GM18508 (cell line): Measurements from ENCODE around the gene CD84.
"Not testable (repeated sequence)": the region's sequence is repeated elsewhere in the genome, so short reads cannot be mapped to it uniquely, and the experiment has no call there.

Experiments
- ATAC-seq: cut with Tn5 transposase; IDR thresholded peaks from one replicate; pipeline ENCODE4 v1.9.1; 2021; ENCODE audit warnings: moderate number of reproducible peaks; ENCODE audit not compliant: insufficient read depth, unreplicated experiment

Gene CD84

GRCh38 chr1:160576390-160576789 lies 2.9 kb downstream of the CD84 start:
- no peak for ATAC-seq

GRCh38 chr1:160575112-160575664 lies 4.1 kb downstream of the CD84 start:
- no peak for ATAC-seq

GRCh38 chr1:160570840-160571239 lies 8.5 kb downstream of the CD84 start:
- ATAC-seq = no peak

- ATAC-seq = no peak
Measured at GRCh38 chr1:160569806-160570205, 9.5 kb downstream of the CD84 start.

GRCh38 chr1:160567858-160568682 lies 11.2 kb downstream of the CD84 start:
- no peak for ATAC-seq

- ATAC-seq = no peak
Measured at GRCh38 chr1:160567341-160567740, 12.0 kb downstream of the CD84 start.

GRCh38 chr1:160565564-160565963 lies 13.7 kb downstream of the CD84 start:
- no peak for ATAC-seq

- not testable (repeated sequence) for ATAC-seq
Measured at GRCh38 chr1:160563230-160563629, 16.1 kb downstream of the CD84 start.

- not testable (repeated sequence) for ATAC-seq
Measured at GRCh38 chr1:160562745-160563144, 16.6 kb downstream of the CD84 start.

GRCh38 chr1:160560806-160561205 lies 18.5 kb downstream of the CD84 start:
- ATAC-seq = no peak

- no peak for ATAC-seq
Measured at GRCh38 chr1:160560045-160560705, 19.1 kb downstream of the CD84 start.

- not testable (repeated sequence) for ATAC-seq
Measured at GRCh38 chr1:160559437-160559836, 19.9 kb downstream of the CD84 start.

GRCh38 chr1:160558660-160559380 lies 20.5 kb downstream of the CD84 start:
- ATAC-seq = no peak

GRCh38 chr1:160553778-160554177 lies 25.5 kb downstream of the CD84 start:
- no peak for ATAC-seq

GRCh38 chr1:160552425-160552824 lies 26.9 kb downstream of the CD84 start:
- ATAC-seq = no peak

GRCh38 chr1:160550572-160551034 lies 28.7 kb downstream of the CD84 start:
- no peak for ATAC-seq

GRCh38 chr1:160549665-160550006 lies 29.7 kb downstream of the CD84 start:
- no peak for ATAC-seq

GRCh38 chr1:160548960-160549664 lies 30.2 kb downstream of the CD84 start:
- ATAC-seq = no peak

- no peak for ATAC-seq
Measured at GRCh38 chr1:160548183-160548582, 31.1 kb downstream of the CD84 start.

- ATAC-seq = no peak
Measured at GRCh38 chr1:160547422-160547821, 31.9 kb downstream of the CD84 start.
